Skin of body (tissue), 2 donors: ENCODE data around the gene RAPH1. TPM values are rescaled to one million over a fixed set of nuclear protein-coding genes. Genes with fewer than 3 reads are reported as not detected.
"Not testable (repeated sequence)": the region's sequence is repeated elsewhere in the genome, so short reads cannot be mapped to it uniquely, and the experiment has no call there.

Experiments
- DNase-seq: peaks from one replicate; lab custom pipeline; 2025; lab: John Stamatoyannopoulos, UW
- total RNA-seq: library from RNA; depleted of rRNA; stranded (reverse); fragments of >200 nt; gene quantifications from one replicate; pipeline ENCODE4 v1.2.3, GENCODE V29; 2014

The RAPH1 gene
- total RNA-seq, 1 donor from 2014 or later: 24.0 TPM

- no peak for DNase-seq
Observed at GRCh38 chr2:203432811-203433210, 102.3 kb downstream of the RAPH1 start.

- DNase-seq: no peak
Observed at GRCh38 chr2:203431391-203432185, 103.5 kb downstream of the RAPH1 start.

- peak; percentile 100 for DNase-seq
Observed at GRCh38 chr2:203429643-203430042, 105.5 kb downstream of the RAPH1 start.

- no peak for DNase-seq
Observed at GRCh38 chr2:203427061-203427460, 108.0 kb downstream of the RAPH1 start.

GRCh38 chr2:203418271-203418670, 116.8 kb downstream of the RAPH1 start:
- DNase-seq: no peak

GRCh38 chr2:203413796-203414195, 121.3 kb downstream of the RAPH1 start:
- DNase-seq: no peak

GRCh38 chr2:203412546-203413331, 122.4 kb downstream of the RAPH1 start:
- DNase-seq: no peak

- no peak for DNase-seq
Observed at GRCh38 chr2:203407496-203407895, 127.6 kb downstream of the RAPH1 start.

GRCh38 chr2:203404996-203405395, 130.1 kb downstream of the RAPH1 start:
- DNase-seq: no peak

- DNase-seq: no peak
Observed at GRCh38 chr2:203400805-203401585, 134.1 kb downstream of the RAPH1 start.

GRCh38 chr2:203399031-203399430, 136.1 kb downstream of the RAPH1 start:
- no peak for DNase-seq

- DNase-seq: no peak
Observed at GRCh38 chr2:203396667-203397066, 138.4 kb downstream of the RAPH1 start.

- no peak for DNase-seq
Observed at GRCh38 chr2:203395858-203396257, 139.2 kb downstream of the RAPH1 start.

GRCh38 chr2:203394519-203395227, 140.4 kb downstream of the RAPH1 start:
- no peak for DNase-seq

GRCh38 chr2:203388153-203388552, 146.9 kb downstream of the RAPH1 start:
- not testable (repeated sequence) for DNase-seq

- DNase-seq: no peak
Observed at GRCh38 chr2:203383038-203383437, 152.1 kb downstream of the RAPH1 start.

- no peak for DNase-seq
Observed at GRCh38 chr2:203379156-203379555, 155.9 kb downstream of the RAPH1 start.

GRCh38 chr2:203376173-203376572, 158.9 kb downstream of the RAPH1 start:
- no peak for DNase-seq

GRCh38 chr2:203372706-203373105, 162.4 kb downstream of the RAPH1 start:
- DNase-seq: not testable (repeated sequence)

GRCh38 chr2:203366639-203367466, 168.2 kb downstream of the RAPH1 start:
- no peak for DNase-seq
